Esophagus squamous epithelium (tissue), 4 donors: ENCODE measurements around the gene NPSR1.

ENCODE experiments used
- CTCF ChIP-seq, 6 experiments: fragments of 450-650 bp in 4 of 6; fragments of 200-600 bp in 2 of 6; sonication (generic) in 2 of 6; IDR thresholded peaks; one replicate each; pipeline ENCODE4 v1.5.1; 2016 to 2019; ENCODE audit warnings: antibody characterized with exemption in 6 of 6, mild to moderate bottlenecking in 4 of 6, moderate library complexity in 4 of 6
- POLR2A ChIP-seq, 4 donors: fragments of 450-650 bp; IDR thresholded peaks; one replicate each; pipeline ENCODE4 v1.6.1; 2017; ENCODE audit warnings: antibody characterized with exemption in 4 of 4, mild to moderate bottlenecking in 4 of 4, moderate library complexity in 3 of 4

GRCh38 chr7:34849163-34849960 is 191.3 kb downstream of the NPSR1 start:
- no peak for TF ChIP-seq CTCF (IDR thresholded peaks at IDR 0.05)
- no peak for TF ChIP-seq POLR2A (IDR thresholded peaks at IDR 0.05)
